ENCODE results near the gene GRIA1.

GRIA1 gene

GRCh38 chr5:153618307-153618706 is 127.8 kb downstream of the GRIA1 start:
- no peak for DNase-seq

- DNase-seq = no peak
Observed at GRCh38 chr5:153618867-153619266, 128.4 kb downstream of the GRIA1 start.

GRCh38 chr5:153619771-153620170 is 129.3 kb downstream of the GRIA1 start:
- no peak for DNase-seq

DNA sequence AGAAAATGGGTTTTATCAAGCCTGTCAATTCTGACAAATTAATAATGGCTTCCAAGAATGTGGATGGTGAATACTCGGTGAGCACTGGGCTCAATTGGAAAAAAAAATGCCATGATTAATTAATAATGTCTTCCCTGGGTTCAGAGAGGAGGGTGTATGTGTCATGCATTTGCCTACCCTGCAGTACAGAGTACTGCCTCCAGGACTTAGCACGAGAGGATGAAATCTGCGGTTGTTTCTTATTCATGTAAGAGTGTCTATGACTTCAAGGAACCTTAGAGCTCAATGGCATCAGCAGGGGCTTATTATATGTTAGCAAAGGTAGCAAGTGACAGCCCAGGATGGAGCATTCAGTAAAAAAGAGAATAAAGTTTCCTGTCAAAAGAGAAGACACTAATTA is 132.7 kb downstream of the GRIA1 start:
- no peak for DNase-seq

DNA sequence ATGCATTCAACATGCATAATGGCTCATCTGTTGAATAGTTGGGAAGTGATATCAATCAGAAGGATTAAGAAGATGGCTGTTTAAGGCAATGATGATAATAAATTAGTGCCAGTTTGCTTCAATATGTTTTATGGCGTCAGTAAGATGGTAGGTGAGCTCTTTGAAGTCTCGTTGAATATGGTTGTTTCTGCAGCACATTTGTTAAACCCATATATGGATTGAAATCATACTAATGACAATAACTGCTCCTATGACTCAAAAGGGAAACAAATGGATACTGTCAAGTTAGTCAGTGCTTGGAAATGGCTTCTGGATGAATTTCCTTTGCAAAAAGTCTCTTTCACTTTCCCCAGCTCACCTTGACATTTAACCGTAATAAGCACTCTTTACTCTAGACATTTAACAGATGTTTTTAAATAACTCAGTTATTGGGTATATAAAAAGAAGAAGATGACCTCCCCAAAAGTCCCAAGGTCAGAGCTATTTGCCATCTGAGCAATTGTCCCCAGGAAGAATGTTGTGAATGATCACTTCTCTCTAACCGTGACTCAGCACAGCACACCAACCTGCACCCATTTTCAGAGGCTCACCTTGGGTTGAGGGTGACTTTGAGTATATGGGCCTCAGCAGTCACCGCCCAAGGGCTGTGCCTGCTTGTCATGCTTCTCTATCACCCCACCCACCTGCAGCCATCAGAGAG is 133.4 kb downstream of the GRIA1 start:
- DNase-seq = no peak

- no peak for DNase-seq
Observed at GRCh38 chr5:153624451-153624765, 133.9 kb downstream of the GRIA1 start.

- no peak for DNase-seq
Observed at GRCh38 chr5:153625826-153626354, 135.4 kb downstream of the GRIA1 start.

GRCh38 chr5:153626836-153627235 is 136.4 kb downstream of the GRIA1 start:
- no peak for DNase-seq

DNA sequence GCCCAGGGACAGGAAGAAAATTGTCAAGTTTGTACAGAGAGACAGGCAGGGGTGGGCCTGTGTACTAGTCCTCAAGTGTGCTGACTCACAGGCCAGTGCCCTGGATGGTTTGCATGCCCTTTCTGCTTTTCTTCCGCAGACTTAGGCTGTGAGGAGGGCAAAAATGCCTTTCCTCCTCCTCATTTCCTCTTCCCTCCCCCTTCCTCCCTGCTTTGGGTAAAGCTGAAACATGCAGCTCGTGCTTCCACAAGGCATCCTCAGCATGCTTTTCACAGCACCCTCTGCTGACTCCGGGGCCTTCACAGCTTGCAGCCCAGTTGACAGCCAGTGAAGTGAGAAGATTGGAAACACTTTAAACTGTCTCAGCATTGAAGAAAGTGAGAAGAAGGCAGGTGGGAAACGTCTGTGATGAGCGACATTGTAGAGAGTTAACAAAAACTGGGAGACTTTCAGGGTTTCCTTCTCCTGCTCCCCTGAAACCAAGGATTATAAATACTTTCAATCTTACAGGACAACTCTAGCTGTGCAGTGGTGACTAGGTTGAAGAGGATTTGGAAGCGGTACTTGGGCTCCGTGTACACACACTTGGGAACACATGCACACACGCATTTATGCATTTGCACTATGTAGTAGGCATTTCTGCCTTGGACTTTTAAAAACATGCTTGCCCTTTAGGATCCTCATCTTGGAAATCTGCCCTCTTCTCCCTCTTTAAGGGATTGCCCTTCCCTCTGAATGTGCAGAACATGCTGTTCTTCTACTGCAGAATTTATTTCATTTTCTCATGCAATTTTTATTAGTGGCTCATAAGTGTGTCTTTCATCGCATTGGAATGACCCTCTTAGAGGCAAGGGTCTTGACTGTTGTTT is 138.8 kb downstream of the GRIA1 start:
- DNase-seq = peak; percentile 97

- DNase-seq = no peak
Observed at GRCh38 chr5:153630546-153630945, 140.1 kb downstream of the GRIA1 start.

- DNase-seq = peak; percentile 33
Observed at GRCh38 chr5:153632748-153633290, 142.3 kb downstream of the GRIA1 start.

GRCh38 chr5:153636670-153637451 is 146.4 kb downstream of the GRIA1 start:
- no peak for DNase-seq

DNA sequence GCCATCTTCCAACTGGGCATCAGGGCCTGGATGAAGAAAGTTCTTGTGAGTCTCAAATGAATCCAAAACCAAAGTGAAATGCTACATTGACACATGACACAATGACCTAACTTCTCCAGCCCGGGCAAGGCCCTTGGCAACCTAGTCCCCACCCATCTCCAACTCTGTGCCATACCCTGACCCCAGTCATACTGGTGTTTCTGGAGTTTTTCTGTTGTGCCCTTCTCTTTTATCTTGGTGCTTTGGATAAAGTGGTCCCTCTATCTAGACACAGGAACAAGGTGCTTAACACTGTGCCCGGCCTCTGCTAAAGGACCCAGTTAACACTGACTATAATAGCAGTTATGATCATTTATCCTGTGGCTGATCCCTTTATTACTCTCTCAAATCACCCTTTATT is 149.8 kb downstream of the GRIA1 start:
- DNase-seq = no peak

DNA sequence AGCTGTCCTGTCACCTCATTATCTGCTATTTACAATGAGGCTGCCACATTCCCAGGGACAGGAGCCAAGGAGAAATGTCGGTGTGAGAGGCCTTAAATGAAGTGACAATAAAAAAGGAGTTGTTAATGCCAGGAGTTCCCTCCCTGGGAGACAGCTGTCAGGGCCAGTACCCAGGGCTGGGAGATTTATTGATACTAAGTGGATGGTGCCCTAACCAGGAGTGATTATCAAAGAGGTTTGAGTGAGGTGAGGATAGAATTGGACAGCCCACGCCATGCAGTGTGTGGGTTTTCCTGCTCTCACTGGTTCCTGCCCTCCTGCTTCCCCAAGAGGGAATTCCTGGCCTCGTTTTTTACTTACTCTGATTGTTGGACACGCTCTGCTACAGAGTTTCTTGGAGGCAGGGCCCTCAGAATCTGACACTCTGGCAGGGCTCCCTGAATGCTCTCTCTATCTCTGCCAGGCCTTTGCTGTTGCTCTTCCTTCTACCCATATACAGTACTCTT is 150.8 kb downstream of the GRIA1 start:
- no peak for DNase-seq

- no peak for DNase-seq
Observed at GRCh38 chr5:153654504-153655200, 164.2 kb downstream of the GRIA1 start.

GRCh38 chr5:153655201-153655510 is 164.7 kb downstream of the GRIA1 start:
- no peak for DNase-seq

DNA sequence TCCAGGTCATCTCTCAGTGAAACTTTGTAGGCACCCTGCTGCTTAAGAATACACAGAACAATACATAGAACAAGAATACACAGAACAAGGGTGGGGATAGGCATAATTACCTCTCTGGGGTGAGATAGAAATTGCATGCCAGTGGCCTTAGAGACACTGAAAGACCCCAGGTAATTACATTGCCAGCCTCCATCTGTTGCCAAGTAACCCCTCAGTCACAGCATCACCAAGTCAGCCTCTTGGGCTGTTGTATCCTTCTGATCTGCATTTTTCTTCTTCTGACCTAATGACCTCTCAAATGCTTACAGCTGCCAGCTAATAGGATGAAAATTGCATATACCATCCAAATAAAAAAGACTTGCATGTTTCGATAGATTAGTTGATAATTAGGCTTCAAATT is 167.7 kb downstream of the GRIA1 start:
- DNase-seq = no peak

DNA sequence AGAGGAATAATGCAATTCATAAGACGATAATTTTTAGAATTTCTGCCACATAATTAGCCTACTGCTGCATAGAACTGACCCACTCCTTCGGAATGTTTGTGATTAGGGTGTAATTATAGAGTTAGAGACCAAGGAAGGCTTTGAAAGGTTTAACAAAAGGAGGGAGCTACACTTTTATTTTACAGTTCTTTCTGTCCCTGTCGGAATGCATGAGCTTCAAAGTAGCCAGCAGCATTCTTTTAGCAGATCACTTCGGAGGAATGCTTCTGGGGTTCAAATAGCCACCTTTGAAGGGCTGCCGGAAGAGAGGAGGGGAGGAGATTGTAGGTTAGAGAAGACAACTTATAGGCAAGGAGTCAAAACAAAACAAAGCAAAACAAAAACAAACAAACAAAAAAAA is 168.1 kb downstream of the GRIA1 start:
- DNase-seq = no peak

- peak; percentile 75 for DNase-seq
Observed at GRCh38 chr5:153659039-153659736, 168.7 kb downstream of the GRIA1 start.

DNA sequence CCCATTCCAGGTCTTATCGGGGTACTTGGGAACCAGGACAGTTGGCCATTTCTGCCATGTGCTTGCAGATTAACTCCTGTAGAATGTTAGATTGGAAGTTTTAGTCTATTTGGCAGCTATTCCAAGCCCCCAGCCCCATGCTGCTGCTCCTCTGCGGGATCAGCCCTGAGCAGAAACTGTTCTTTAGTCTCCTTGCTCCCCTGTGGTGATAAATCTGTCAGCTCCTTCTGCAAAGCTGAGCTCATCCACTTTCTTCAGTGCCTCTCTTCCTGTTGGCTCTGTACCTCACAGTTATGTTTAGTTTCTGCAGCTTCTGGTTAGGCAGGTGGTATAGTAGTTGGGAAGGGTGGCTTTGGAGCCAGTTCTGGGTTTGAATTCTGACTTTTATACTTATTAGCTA is 170.4 kb downstream of the GRIA1 start:
- DNase-seq = no peak

- DNase-seq = no peak
Observed at GRCh38 chr5:153661897-153662296, 171.4 kb downstream of the GRIA1 start.

DNA sequence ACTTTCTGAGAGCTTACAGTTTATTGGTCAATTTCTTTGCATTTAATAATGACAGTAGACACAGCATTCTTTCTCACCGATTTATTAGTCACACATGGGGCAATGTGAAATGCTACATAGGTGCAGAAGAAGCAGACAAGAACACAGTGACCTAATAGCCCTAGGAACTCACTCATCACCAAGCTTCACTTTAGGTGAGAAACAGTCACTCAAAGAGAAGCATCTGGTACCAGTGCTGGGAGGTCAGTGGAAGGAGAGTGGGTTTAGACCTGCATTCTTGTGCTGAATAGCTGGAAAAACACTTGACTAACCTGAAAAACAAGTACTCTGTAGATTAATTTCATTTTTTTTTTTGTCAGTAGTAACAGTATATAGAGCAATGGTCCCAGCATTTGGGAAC is 179.6 kb downstream of the GRIA1 start:
- DNase-seq = no peak
